GM21737 (cell line): ENCODE results near the gene RAPGEF1.

Experiments used
- ATAC-seq: cut with Tn5 transposase; IDR thresholded peaks from one replicate; pipeline ENCODE4 v1.9.1; 2021; ENCODE audit warnings: mild to moderate bottlenecking, moderate library complexity; ENCODE audit not compliant: unreplicated experiment

The RAPGEF1 gene

DNA sequence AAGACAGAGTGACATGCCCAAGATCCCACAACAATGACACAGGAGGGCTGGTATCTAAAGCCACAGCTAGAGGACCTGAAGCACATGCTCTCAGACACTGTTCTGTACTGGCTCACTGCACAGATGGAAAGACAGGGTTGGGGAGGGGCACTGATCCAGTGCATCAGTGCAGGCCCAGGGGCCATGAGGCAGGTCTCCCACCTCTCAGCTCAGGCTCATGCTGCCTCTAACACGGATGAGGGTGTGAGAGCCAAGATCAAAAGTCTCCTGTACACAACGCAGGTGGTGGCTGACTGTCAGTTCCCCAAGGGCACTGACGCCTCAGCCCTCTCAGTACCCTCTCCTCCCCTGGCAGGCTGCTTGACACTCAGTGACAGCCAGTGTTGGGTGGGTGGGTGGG is 10.9 kb downstream of the RAPGEF1 start:
- peak; percentile 14 for ATAC-seq

DNA sequence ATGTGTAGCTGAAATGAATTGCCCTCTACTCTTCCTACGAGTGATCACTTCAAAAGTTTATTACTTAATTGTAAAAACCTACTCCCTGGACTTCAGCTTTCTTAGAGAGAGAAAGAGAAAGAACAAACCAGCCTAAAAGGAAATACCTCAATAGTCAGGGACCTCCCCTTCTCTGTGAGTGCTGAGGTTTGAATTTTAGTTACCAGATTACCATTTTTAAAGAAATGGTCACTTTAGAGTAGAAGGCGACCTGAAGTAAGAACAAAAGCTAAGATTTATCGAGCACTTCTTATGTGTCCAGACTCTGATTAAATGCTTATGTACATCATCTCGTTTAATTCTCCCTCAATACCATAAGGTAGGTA is 11.3 kb downstream of the RAPGEF1 start:
- ATAC-seq: no peak

- ATAC-seq: no peak
These were observed 11.9 kb downstream of the RAPGEF1 start for GRCh38 chr9:131727795-131728545.

- ATAC-seq: no peak
These were observed 12.6 kb downstream of the RAPGEF1 start for GRCh38 chr9:131727184-131727759.

DNA sequence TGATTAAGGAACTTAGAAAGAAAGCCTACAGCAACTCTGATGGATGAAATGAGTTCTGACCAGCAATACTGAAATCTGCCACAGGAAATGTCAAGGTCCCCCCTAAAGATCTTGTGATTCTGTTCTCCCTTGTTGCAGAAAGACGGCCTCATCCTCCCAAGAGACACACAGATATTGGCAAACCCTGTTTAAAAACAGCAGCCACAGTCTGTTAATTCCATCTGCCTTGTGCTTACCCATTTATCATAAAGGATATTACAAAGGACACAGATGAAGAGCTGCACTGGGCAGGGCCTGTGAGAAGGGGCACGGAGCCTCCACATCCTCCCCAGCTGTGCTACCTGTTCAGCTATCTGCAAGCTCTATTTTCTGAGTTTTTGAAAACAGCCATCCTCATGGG is 15.2 kb downstream of the RAPGEF1 start:
- ATAC-seq: no peak

DNA sequence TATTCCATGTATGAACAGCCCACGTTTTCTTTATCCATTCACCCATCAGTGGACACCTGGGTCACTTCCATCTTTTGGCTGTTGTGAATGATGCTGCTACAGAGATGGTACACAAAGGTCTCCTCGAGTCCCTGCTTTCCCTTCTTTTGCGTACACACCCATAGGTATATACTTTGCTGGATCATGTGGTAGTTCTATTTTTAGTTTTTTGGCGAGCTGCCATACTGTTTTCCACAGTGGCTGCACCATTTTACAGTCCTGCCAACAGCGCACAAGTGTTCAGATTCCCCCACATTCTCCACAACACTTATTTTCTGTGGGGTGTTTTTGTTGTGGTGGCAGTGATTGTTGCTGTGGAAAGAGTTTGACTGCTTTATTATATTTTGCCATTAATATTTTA is 16.2 kb downstream of the RAPGEF1 start:
- no peak for ATAC-seq

DNA sequence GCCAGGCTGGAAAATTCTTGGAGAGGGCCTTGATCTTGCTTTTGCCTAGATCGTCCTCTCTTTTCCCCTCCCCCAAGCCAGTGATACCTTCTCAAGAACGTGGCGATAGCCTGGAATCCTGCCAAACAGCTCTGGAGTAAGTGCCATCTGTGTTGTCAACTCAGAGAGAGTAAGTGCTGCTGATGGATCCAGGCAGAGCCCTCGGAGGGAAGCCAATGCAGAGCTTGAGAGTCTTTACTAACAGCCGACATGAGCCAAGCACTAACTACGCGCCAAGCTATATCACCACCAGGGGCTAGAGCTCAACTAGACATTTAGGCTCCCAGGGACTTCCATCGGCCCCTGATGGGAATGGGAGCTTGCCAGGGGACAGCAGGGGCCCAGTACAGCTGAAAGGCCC is 17.6 kb downstream of the RAPGEF1 start:
- no peak for ATAC-seq

GRCh38 chr9:131721076-131721475 is 18.8 kb downstream of the RAPGEF1 start:
- ATAC-seq: no peak

DNA sequence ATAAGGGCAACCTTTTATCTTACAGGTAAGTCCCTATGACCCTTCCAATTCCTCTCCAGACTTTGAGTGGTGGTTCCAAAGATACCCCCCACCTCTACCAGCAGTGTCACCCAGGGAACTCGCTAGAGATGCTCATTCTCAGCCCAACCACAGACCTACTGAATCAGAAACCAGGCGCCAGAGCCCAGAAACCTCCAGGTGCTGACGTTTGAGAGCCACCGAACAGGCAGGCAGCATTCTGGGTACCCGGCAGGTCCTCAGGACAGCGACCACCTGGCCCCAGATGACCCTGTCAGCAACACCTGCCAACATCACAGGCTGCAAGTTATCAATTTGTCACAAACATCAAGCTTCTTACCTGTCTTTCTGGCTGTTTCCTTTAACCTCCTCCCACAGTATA is 19.5 kb downstream of the RAPGEF1 start:
- no peak for ATAC-seq

GRCh38 chr9:131719262-131719908 is 20.5 kb downstream of the RAPGEF1 start:
- no peak for ATAC-seq

GRCh38 chr9:131717719-131718460 is 22.0 kb downstream of the RAPGEF1 start:
- ATAC-seq: no peak

- ATAC-seq: no peak
These were observed 24.0 kb downstream of the RAPGEF1 start for GRCh38 chr9:131715906-131716305.

- no peak for ATAC-seq
These were observed 25.1 kb downstream of the RAPGEF1 start for GRCh38 chr9:131714821-131715220.

DNA sequence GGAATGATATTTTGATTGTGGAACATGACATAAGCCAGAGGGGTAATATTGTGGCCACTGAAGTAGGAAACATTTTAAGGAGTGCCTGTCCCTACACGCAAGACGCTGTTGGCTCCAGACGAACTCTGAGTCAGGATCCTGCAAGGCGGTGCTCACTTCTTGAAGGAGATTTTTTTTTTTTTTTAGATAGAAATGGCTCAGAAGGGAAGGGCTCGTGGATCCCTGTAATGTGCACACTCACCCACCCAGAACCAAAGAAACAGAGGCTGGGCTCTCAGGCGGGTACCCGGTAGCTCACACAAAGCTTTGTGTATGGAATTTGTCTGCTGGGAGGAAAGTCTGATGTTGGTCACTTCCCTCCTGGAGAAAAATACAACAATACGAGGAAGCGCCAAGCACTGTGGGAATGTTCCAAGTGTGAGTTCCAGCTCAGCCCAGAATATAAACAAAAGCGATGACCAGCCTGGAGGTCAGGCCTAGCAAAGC is 25.7 kb downstream of the RAPGEF1 start:
- no peak for ATAC-seq

DNA sequence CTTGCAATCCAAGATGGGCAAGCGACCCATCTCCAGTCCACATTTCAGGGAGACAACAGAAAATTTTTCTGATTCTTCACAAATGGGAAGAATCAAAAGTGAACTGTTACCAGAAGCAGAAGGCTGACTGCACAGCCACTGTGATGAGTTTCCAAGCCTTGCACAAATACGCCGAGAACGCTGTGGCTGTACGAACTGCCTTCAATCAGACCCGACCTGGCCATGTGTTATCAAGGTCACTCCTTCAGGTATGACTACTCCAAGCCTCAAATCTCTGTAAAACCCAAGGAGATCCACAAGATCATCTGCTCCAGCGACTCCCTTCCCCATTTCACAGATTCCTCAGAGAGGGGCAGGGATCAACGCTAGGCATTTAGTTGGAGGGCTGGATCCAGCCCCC is 26.9 kb downstream of the RAPGEF1 start:
- no peak for ATAC-seq

DNA sequence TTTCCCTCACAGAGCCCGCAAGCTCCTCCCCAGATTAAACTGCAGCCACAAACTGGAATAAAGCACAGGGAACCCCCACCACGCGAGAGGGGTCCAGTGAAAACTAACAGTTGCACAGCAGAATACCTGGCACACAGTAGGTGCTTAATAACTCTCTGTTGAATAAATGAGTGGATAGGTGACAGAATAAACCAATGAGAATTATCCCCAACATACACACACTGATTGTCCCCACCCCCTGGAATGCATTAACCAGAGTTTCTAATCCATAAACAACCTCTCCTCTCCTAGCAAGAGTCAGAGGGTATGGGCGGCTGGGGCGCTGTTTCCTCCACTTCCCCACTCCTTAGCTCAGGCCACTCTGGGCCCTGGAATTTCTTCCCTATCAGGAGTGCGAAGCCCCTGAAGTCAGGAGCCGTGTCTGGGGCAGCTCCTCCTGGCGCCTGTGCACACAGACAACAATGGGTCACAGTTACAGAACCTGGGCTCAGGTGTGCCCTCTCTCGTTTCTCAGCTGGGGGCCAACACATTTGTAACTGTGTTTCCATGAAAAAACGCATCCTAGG is 27.6 kb downstream of the RAPGEF1 start:
- no peak for ATAC-seq

- ATAC-seq: peak; percentile 59
These were observed 30.0 kb downstream of the RAPGEF1 start for GRCh38 chr9:131709771-131710431.

DNA sequence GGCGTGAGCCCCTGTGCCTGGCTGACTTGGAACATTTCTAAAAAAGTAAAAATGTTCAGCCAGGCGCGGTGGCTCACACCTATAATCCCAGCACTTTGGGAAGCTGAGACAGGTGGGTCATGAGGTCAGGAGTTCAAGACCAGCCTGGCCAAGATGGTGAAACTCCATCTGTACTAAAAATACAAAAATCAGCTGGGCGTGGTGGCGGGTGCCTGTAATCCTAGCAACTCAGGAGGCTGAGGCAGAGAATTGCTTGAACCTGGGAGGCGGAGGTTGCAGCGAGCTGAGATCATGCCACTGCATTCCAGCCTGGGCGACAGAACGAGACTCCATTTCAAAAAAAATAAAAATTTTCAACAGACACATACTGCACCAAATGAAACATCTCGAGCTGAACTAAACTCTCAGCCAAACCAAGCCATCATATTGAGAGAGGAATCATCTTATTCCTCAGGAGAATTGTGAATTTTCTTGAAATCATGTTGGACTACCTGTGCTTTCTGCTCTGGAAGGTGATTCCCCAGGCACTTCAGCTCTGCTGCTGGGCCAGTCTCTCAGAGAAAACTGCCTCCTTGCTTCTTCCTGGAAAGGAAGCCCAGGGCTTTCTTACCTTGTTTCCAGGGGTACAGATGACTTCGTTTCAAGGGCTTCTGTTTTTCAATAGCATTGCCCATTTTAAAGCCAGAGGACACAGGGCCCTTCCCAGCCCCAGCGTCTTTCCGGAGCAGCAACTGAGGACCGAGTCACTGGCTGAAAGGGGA is 30.7 kb downstream of the RAPGEF1 start:
- peak; percentile 2 for ATAC-seq

DNA sequence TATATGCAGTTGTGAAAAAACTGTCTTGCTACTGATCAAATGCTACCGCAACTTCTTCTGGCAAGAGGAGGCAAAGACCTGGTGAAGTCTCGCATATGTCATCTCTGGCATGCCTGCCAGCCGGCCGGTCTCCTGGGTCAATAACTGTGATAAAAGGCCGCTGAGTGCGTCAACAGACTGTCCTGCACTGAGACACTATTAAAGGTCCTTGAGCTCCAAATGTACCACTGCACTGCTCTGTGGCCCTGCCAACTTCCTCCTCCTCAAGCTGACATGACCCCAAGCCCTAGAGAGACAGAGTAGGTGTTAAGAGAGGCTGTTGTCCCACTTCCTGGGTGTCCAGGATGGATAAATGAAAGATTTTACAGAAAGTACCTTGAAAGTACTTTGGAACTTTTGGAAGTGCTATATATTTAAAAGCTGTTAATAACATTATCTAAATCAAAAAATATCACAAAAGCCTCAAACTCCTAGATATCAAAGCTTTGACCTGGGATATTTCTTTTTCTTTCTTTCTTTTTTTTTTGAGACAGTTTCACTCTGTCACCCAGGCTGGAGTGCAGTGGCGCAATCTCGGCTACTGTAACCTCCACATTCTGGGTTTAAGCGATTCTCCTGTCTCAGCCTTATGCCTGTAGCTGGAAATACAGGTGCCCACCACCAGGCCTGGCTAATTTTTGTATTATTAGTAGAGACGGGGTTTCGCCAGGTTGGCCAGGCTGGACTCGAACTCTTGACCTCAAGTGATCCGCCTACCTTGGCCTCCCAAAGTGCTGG is 31.5 kb downstream of the RAPGEF1 start:
- no peak for ATAC-seq
